Muscle of arm (tissue), 12 donors: ENCODE results near the gene ZNF280C. TPM values are rescaled to one million over a fixed set of nuclear protein-coding genes. Genes with fewer than 3 reads are reported as not detected.
"Not testable (repeated sequence)": the region's sequence is repeated elsewhere in the genome, so short reads cannot be mapped to it uniquely, and the experiment has no call there.

Source experiments
- DNase-seq: peaks from one replicate; pipeline ENCODE4 v3.0.0-alpha.2; 2013
- polyA plus RNA-seq, 12 donors: library from polyadenylated mRNA; unstranded; fragments of 120-200 nt; gene quantifications; one replicate each; pipeline ENCODE4 v1.2.1, GENCODE V29; 2013; ENCODE audit not compliant: insufficient read length in 12 of 12

Gene ZNF280C
- polyA plus RNA-seq, 12 donors, result 5.2 to 10.1 (median 7.8) TPM; not detected in 1

GRCh38 chrX:130262231-130262630 lies 6.5 kb downstream of the ZNF280C start:
- DNase-seq, result no peak

- DNase-seq, result no peak
These were observed 7.3 kb downstream of the ZNF280C start for GRCh38 chrX:130261296-130261893.

- no peak for DNase-seq
These were observed 8.4 kb downstream of the ZNF280C start for GRCh38 chrX:130260316-130260715.

- DNase-seq, result no peak
These were observed 14.8 kb downstream of the ZNF280C start for GRCh38 chrX:130253916-130254315.

GRCh38 chrX:130251671-130252070 lies 17.0 kb downstream of the ZNF280C start:
- DNase-seq, result no peak

GRCh38 chrX:130247996-130248395 lies 20.7 kb downstream of the ZNF280C start:
- DNase-seq, result no peak

- no peak for DNase-seq
These were observed 22.6 kb downstream of the ZNF280C start for GRCh38 chrX:130246084-130246483.

GRCh38 chrX:130245441-130245840 lies 23.3 kb downstream of the ZNF280C start:
- no peak for DNase-seq

- DNase-seq, result not testable (repeated sequence)
These were observed 37.5 kb downstream of the ZNF280C start for GRCh38 chrX:130231184-130231583.

- DNase-seq, result no peak
These were observed 39.8 kb downstream of the ZNF280C start for GRCh38 chrX:130228871-130229270.

GRCh38 chrX:130224810-130225209 lies 43.9 kb downstream of the ZNF280C start:
- no peak for DNase-seq

- no peak for DNase-seq
These were observed 52.4 kb downstream of the ZNF280C start for GRCh38 chrX:130216320-130216719.

- DNase-seq, result no peak
These were observed 55.3 kb downstream of the ZNF280C start for GRCh38 chrX:130213376-130213775.

- no peak for DNase-seq
These were observed 56.3 kb downstream of the ZNF280C start for GRCh38 chrX:130212371-130212770.

- DNase-seq, result no peak
These were observed 57.1 kb downstream of the ZNF280C start for GRCh38 chrX:130211415-130212186.

GRCh38 chrX:130204647-130205046 lies 64.1 kb downstream of the ZNF280C start:
- no peak for DNase-seq

GRCh38 chrX:130197464-130197863 lies 71.2 kb downstream of the ZNF280C start:
- no peak for DNase-seq

- DNase-seq, result no peak
These were observed 72.2 kb downstream of the ZNF280C start for GRCh38 chrX:130196466-130196865.

- DNase-seq, result no peak
These were observed 77.9 kb downstream of the ZNF280C start for GRCh38 chrX:130190801-130191200.

- DNase-seq, result no peak
These were observed 82.0 kb downstream of the ZNF280C start for GRCh38 chrX:130186651-130187050.

- no peak for DNase-seq
These were observed 83.8 kb downstream of the ZNF280C start for GRCh38 chrX:130184857-130185256.

- DNase-seq, result no peak
These were observed 84.5 kb downstream of the ZNF280C start for GRCh38 chrX:130184168-130184567.

- DNase-seq, result no peak
These were observed 89.0 kb downstream of the ZNF280C start for GRCh38 chrX:130179579-130180215.
